T-helper 1 cell treated with Interleukin-12 subunit alpha and Interleukin-12 subunit beta and Interleukin-4 antibody, amounts not matched to agents 30 μg/mL and 1 μg/mL, for 36 hours (primary cell): ENCODE data around the gene PLD1.
A peak's percentile ranks its signal among the peaks of the same experiment; 100 is the strongest.
"Not testable (repeated sequence)": the region's sequence is repeated elsewhere in the genome, so short reads cannot be mapped to it uniquely, and the experiment has no call there.

Experiments used
- H3K27ac Mint-ChIP-seq: one replicate; pipeline ENCODE4 v1.8.0; 2021; ENCODE audit warnings: mild to moderate bottlenecking, mixed read lengths
- H3K27me3 Mint-ChIP-seq: one replicate; pipeline ENCODE4 v1.8.0; 2021; ENCODE audit warnings: low read depth, mixed read lengths
- H3K36me3 Mint-ChIP-seq: one replicate; pipeline ENCODE4 v1.8.0; 2021; ENCODE audit warnings: low read depth, mixed read lengths
- H3K4me1 Mint-ChIP-seq: one replicate; pipeline ENCODE4 v1.8.0; 2021; ENCODE audit warnings: low read depth, mixed read lengths
- H3K4me3 Mint-ChIP-seq: one replicate; pipeline ENCODE4 v1.8.0; 2021; ENCODE audit warnings: mild to moderate bottlenecking, moderate library complexity, mixed read lengths
- H3K9me3 Mint-ChIP-seq: one replicate; pipeline ENCODE4 v1.8.0; 2021; ENCODE audit warnings: mixed read lengths

The PLD1 gene

DNA sequence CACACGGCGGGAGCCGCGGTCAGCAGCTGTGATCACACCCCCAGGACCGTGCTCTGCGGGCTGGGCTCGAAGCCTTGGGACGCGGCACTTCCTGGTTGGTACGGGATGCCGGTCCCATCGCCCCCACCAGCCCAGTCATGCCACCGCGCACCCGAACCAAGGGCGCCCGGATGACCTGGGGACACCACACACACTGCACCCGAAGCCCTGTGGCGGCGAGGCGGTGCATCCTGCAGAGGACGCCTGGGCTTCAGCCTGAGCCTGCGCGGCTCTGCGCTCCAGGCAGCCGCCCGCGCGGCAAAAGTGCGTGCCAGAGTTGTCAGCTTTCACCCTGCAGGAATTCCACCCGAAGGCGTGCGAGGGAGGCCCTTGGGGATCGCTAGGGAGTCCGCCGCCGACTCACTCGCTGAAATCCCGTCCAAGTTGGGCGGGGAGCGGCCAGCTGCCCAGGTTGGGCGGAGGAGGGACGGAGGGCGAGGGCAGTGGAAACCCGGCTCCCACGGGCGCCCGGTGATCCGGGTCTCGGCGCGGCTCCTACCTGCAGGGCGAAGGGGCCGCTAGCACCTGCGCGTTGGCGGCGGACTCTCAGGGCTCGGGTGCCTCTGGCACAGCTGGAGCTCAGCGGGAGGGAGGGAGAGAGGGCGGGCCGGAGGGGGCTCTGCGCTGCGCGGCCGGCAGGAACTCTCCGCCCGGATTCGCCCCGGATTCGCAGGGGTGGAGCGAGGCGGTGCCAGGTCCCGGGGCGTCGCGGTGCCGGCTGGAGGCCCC is at the start of gene PLD1:
Gene PLD1, minus strand, starts transcription at position 623 of the 768 bp plus-strand sequence. CDS start 72,432 bp downstream, outside the sequence.
- Mint-ChIP-seq H3K36me3 (no peaks in the 10 kb centered on the region), H3K4me3 (peak within 1 kb of the TSS; percentile 80), H3K4me1 (peaks cover 15% of the 10 kb centered on the region), H3K9me3 (no peaks in the 10 kb centered on the region), H3K27me3 (peaks cover 51% of the 10 kb centered on the region), H3K27ac (peak within 1 kb of the TSS; percentile 14)

DNA sequence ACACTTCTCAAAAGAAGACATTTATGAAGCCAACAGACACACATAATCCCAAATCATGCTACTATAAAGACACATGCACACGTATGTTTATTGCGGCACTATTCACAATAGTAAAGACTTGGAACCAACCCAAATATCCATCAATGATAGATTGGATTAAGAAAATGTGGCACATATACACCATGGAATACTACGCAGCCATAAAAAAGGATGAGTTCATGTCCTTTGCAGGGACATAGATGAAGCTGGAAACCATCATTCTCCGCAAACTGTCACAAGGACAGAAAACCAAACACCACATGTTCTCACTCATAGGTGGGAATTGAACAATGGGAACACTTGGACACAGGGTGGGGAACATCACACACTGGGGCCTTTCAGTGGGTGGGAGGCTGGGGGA is 48.5 kb upstream of the PLD1 start:
- H3K4me3 Mint-ChIP-seq, H3K4me1 Mint-ChIP-seq, H3K27me3 Mint-ChIP-seq, H3K27ac Mint-ChIP-seq, H3K36me3 Mint-ChIP-seq: not testable (repeated sequence)
- peaks cover 25% of the 10 kb centered on the region for H3K9me3 Mint-ChIP-seq

- no peak overlapping the region for H3K27ac Mint-ChIP-seq
- H3K4me3 Mint-ChIP-seq: no peak overlapping the region
- no peaks in the 10 kb centered on the region for H3K36me3 Mint-ChIP-seq
- H3K27me3 Mint-ChIP-seq: peaks cover 11% of the 10 kb centered on the region
- no peaks in the 10 kb centered on the region for H3K4me1 Mint-ChIP-seq
- H3K9me3 Mint-ChIP-seq: peaks cover 36% of the 10 kb centered on the region
Observed at GRCh38 chr3:171854649-171855305, 44.5 kb upstream of the PLD1 start.

DNA sequence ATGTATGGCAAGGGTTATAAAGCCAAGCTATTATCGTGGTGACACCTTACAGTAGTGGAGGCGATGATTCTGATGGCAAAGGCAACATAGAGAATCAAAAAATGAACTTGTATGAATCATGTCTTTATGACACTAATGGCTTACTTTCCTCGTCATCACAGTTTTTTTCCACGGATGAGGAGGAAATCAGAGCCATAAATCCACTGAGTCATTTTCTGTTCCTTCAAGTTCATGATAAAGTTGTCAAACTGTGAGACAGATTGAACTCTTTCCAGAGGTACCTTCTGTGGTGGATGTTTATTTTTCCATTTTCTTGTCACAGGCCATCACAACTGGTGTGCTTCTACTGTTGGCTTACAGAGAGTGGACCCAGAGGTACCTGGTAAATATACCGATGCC is 41.4 kb upstream of the PLD1 start:
- Mint-ChIP-seq H3K9me3 (peaks cover 23% of the 10 kb centered on the region), H3K27me3 (peaks cover 17% of the 10 kb centered on the region), H3K27ac (no peak overlapping the region), H3K4me3 (no peak overlapping the region), H3K4me1 (peaks cover 5% of the 10 kb centered on the region), H3K36me3 (peaks cover 2% of the 10 kb centered on the region)

GRCh38 chr3:171850960-171851659 is 40.8 kb upstream of the PLD1 start:
- Mint-ChIP-seq H3K9me3 (peaks cover 23% of the 10 kb centered on the region), H3K36me3 (peaks cover 2% of the 10 kb centered on the region), H3K4me3 (no peak overlapping the region), H3K27me3 (peaks cover 17% of the 10 kb centered on the region), H3K27ac (no peak overlapping the region), H3K4me1 (peaks cover 9% of the 10 kb centered on the region)

GRCh38 chr3:171850320-171850959 is 40.2 kb upstream of the PLD1 start:
- Mint-ChIP-seq H3K4me1 (peaks cover 12% of the 10 kb centered on the region), H3K27me3 (peaks cover 17% of the 10 kb centered on the region), H3K27ac (no peak overlapping the region), H3K36me3 (peaks cover 2% of the 10 kb centered on the region), H3K4me3 (no peak overlapping the region), H3K9me3 (peaks cover 23% of the 10 kb centered on the region)

DNA sequence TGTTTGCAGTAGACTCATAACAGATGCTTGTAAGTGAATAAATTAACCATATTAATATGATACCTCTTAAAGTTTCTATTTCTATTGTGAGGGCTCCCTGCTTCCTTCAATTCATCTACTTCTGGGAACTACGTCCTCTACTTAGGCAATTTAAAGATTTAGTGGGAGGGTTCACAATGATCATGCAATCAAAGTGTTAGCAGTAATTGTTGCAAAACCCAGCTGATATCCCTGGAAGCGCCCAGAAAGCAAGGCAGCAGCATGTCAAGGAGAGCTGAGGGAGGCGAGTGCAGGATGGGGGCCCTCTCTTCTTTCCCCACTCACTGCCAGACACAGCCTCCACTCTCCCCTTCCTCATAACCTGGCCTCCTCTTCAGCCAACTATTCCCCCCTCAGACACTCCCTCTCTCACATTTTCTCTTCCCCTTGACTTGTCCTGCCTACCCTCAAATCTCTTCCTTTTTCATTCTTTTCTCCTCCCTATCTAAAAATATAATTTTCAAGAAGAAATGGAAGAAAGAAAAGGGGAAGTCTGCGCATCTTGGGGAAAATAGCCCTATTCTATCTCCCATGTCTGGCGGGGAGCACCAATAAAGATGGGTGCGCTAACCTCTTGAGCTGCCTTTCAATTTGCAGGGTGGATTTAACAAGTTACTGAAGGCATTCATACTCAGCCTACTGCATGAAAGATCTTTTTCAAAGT is 39.5 kb upstream of the PLD1 start:
- Mint-ChIP-seq H3K36me3 (peaks cover 2% of the 10 kb centered on the region), H3K4me3 (no peak overlapping the region), H3K9me3 (peaks cover 23% of the 10 kb centered on the region), H3K27ac (no peak overlapping the region), H3K4me1 (peaks cover 12% of the 10 kb centered on the region), H3K27me3 (peaks cover 20% of the 10 kb centered on the region)

- H3K27ac Mint-ChIP-seq: no peak overlapping the region
- peaks cover 2% of the 10 kb centered on the region for H3K36me3 Mint-ChIP-seq
- H3K4me3 Mint-ChIP-seq: no peak overlapping the region
- peaks cover 21% of the 10 kb centered on the region for H3K27me3 Mint-ChIP-seq
- H3K9me3 Mint-ChIP-seq: peaks cover 7% of the 10 kb centered on the region
- H3K4me1 Mint-ChIP-seq: peaks cover 12% of the 10 kb centered on the region
Observed at GRCh38 chr3:171847595-171848259, 37.4 kb upstream of the PLD1 start.

- peaks cover 12% of the 10 kb centered on the region for H3K4me1 Mint-ChIP-seq
- no peak overlapping the region for H3K4me3 Mint-ChIP-seq
- peaks cover 3% of the 10 kb centered on the region for H3K9me3 Mint-ChIP-seq
- peaks cover 18% of the 10 kb centered on the region for H3K27me3 Mint-ChIP-seq
- H3K36me3 Mint-ChIP-seq: peaks cover 2% of the 10 kb centered on the region
- no peak overlapping the region for H3K27ac Mint-ChIP-seq
Observed at GRCh38 chr3:171847133-171847532, 36.9 kb upstream of the PLD1 start.

DNA sequence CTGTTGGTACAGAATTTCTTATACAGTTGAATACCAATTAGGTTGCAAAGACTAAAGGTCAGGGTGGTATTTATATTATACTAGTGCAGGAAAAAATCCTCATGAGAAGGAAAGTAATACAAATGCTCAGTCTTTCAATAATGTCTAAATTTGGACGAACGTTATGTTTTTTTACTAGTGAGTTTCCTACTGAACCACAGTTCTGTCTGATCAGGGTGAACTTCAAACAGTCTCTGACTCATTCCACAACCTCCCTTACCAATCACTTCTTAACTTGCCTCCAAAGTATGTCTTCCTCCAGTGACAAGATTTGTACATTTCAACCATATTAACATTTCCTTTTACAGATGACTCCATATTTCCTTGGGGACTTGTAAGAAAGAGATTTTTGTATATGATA is 36.3 kb upstream of the PLD1 start:
- H3K36me3 Mint-ChIP-seq: peaks cover 2% of the 10 kb centered on the region
- H3K4me3 Mint-ChIP-seq: no peak overlapping the region
- H3K9me3 Mint-ChIP-seq: peaks cover 3% of the 10 kb centered on the region
- H3K27ac Mint-ChIP-seq: no peak overlapping the region
- peaks cover 12% of the 10 kb centered on the region for H3K4me1 Mint-ChIP-seq
- peaks cover 19% of the 10 kb centered on the region for H3K27me3 Mint-ChIP-seq

GRCh38 chr3:171845481-171846284 is 35.4 kb upstream of the PLD1 start:
- peaks cover 23% of the 10 kb centered on the region for H3K27me3 Mint-ChIP-seq
- H3K4me3 Mint-ChIP-seq: no peak overlapping the region
- peaks cover 3% of the 10 kb centered on the region for H3K9me3 Mint-ChIP-seq
- H3K27ac Mint-ChIP-seq: no peak overlapping the region
- peaks cover 2% of the 10 kb centered on the region for H3K36me3 Mint-ChIP-seq
- peaks cover 12% of the 10 kb centered on the region for H3K4me1 Mint-ChIP-seq

DNA sequence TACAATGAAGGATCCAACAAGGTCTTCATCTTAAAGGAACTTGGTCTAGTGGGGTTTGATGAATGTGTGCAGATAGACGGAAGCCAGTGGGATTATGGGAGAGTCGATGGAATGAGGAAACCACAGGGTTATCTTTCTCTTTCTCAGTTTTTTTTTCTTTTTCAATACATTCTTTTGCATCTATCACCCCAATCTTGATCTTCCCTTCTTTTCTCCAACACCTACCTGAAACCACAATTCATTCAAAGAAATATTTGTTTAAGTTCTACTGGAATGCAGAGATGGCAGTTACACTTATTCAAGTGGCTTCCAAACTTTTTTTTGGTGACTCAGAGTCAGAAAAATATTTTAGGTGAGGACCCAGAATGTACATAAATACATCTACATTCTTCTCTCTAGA is 34.6 kb upstream of the PLD1 start:
- Mint-ChIP-seq H3K4me1 (peaks cover 12% of the 10 kb centered on the region), H3K27ac (no peak overlapping the region), H3K36me3 (peaks cover 2% of the 10 kb centered on the region), H3K27me3 (peaks cover 25% of the 10 kb centered on the region), H3K4me3 (no peak overlapping the region), H3K9me3 (peaks cover 3% of the 10 kb centered on the region)
